Adrenal gland (tissue), 5 donors: ENCODE measurements around the gene COX7A2.

ENCODE experiments used
- POLR2A ChIP-seq, 2 donors: fragments of 450-650 bp; IDR thresholded peaks; one replicate each; pipeline ENCODE4 v1.6.1; 2017; ENCODE audit warnings: antibody characterized with exemption in 2 of 2, mild to moderate bottlenecking in 2 of 2, moderate library complexity in 1 of 2
- TF ChIP-seq, protein P1 (sequence below), 6 experiments: fragments of 450-650 bp in 4 of 6; fragments of 200-600 bp in 2 of 6; sonication (generic) in 1 of 6; IDR thresholded peaks; 1 replicate in 5 of 6; 2 replicates in 1 of 6; pipeline versions ENCODE4 v1.5.1 to v1.8.0; 2016 to 2021; ENCODE audit warnings: antibody characterized with exemption in 6 of 6, mild to moderate bottlenecking in 2 of 6, moderate library complexity in 1 of 6
- donor health status: DM: no; HTN: no; CAD: no.

DNA sequence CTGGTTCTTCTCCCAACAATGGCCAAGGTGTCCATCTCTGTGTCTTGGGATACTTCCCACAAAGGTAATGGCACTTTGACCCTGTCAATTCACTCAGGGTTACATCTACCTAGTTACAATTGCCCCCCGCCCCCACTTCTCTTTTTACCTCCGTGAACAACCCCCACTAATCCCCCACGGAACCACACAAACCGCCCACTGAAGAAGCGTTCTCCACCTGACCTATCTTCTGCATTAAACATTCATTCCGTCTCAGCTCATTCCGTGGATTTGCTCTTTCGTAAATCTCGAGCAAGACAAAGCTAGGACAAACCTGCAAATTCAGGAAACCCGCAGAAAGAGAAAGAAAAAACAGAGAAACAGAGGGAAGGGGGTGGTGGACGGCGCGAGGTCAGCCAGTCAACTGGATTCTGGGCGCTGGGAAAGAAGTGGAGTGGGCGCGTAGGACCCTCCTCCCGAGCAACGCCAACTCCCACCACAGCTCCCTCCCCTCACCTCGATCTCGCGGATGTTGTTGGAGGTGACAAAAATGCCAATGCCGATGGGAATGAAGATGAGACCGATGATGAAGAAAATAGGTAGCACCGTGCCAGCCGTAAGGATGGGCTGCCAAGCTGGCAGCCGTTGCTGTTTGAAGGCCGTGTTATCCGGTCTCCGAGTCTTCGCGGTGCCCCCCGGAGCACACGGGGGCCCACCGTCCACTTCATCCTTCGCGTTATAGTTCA is 40.5 kb upstream of the COX7A2 start:
- no peak for TF ChIP-seq POLR2A (IDR thresholded peaks at IDR 0.05)
- TF ChIP-seq, protein P1, sequence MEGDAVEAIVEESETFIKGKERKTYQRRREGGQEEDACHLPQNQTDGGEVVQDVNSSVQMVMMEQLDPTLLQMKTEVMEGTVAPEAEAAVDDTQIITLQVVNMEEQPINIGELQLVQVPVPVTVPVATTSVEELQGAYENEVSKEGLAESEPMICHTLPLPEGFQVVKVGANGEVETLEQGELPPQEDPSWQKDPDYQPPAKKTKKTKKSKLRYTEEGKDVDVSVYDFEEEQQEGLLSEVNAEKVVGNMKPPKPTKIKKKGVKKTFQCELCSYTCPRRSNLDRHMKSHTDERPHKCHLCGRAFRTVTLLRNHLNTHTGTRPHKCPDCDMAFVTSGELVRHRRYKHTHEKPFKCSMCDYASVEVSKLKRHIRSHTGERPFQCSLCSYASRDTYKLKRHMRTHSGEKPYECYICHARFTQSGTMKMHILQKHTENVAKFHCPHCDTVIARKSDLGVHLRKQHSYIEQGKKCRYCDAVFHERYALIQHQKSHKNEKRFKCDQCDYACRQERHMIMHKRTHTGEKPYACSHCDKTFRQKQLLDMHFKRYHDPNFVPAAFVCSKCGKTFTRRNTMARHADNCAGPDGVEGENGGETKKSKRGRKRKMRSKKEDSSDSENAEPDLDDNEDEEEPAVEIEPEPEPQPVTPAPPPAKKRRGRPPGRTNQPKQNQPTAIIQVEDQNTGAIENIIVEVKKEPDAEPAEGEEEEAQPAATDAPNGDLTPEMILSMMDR (IDR thresholded peaks at IDR 0.05) = no peak
